HCT116 (cell line): ENCODE measurements around the gene FBXL15. TPM values are rescaled to one million over a fixed set of nuclear protein-coding genes. Genes with fewer than 3 reads are reported as not detected.

Source experiments
- ATAC-seq: fragments of 200-7000 bp; cut with Tn5 transposase; 2 replicates; pipeline ENCODE4 v1.9.1; 2020; ENCODE audit warnings: mild to moderate bottlenecking, moderate library complexity
- BruUV-seq: library from RNA; stranded (reverse); fragments of 400-500 nt; replicated peaks from 2 replicates; lab custom pipeline; 2021; lab: Mats Ljungman, UMichigan
- CTCF ChIA-PET: fragments of 300-600 bp; sonication (Branson Sonifier 250); formaldehyde crosslinking; loops from one replicate; lab custom pipeline; 2021; ENCODE audit warnings: antibody characterized with exemption; lab: Charles Lee
- POLR2A ChIA-PET: fragments of 300-600, 350-600 bp; sonication (Branson Sonifier 250); formaldehyde crosslinking; loops from one replicate; lab custom pipeline; 2021; ENCODE audit warnings: antibody characterized with exemption; lab: Charles Lee
- RAD21 ChIA-PET, 2 experiments: fragments of 300-600 bp; sonication (Branson Sonifier 250); formaldehyde crosslinking; loops; one replicate each; lab custom pipeline; 2023; ENCODE audit warnings: low total read pairs in 2 of 2; ENCODE audit not compliant: uncharacterized antibody in 2 of 2, unreplicated experiment in 2 of 2, low non-redundant PET in 1 of 2; lab: Charles Lee
- DNase-seq: peaks from one replicate; pipeline ENCODE4 v3.0.0-alpha.2; 2010; ENCODE audit warnings: low read depth, low spot score
- H2AFZ ChIP-seq: fragments of 200-600 bp; shearing (Covaris generic), sonication (generic); 2 replicates; pipeline ENCODE4 v1.6.1; 2017; ENCODE audit warnings: low read depth, mixed run types, mixed read lengths, antibody characterized with exemption, low read length; ENCODE audit not compliant: poor library complexity, severe bottlenecking
- H3K27ac ChIP-seq: 2 replicates; pipeline ENCODE4 v1.5.1; 2012; ENCODE audit warnings: low read depth, low read length
- H3K27me3 ChIP-seq: fragments of 200-600 bp; sonication (generic); 2 replicates; pipeline ENCODE4 v1.6.1; 2016; ENCODE audit warnings: mixed run types, low read length, mixed read lengths; ENCODE audit not compliant: insufficient read depth
- H3K36me3 ChIP-seq, 2 experiments: fragments of 200-500 bp in 1 of 2; fragments of 200-600 bp in 1 of 2; sonication (Bioruptor generic) in 1 of 2; sonication (generic) in 1 of 2; 2 replicates each; pipeline versions ENCODE4 v1.5.1 to v1.6.1; 2014 to 2016; ENCODE audit warnings: low read length in 2 of 2, inconsistent platforms in 1 of 2, mixed read lengths in 1 of 2, mixed run types in 1 of 2; ENCODE audit not compliant: insufficient read depth in 2 of 2, control insufficient read depth in 1 of 2
- H3K4me1 ChIP-seq, 2 experiments: fragments of 200-600 bp in 1 of 2; sonication (generic) in 1 of 2; 2 replicates each; pipeline versions ENCODE4 v1.5.1 to v1.6.1; 2012 to 2017; ENCODE audit warnings: low read length in 2 of 2, inconsistent platforms in 1 of 2, mild to moderate bottlenecking in 1 of 2, mixed read lengths in 1 of 2, mixed run types in 1 of 2, moderate library complexity in 1 of 2; ENCODE audit not compliant: insufficient read depth in 2 of 2, control insufficient read depth in 1 of 2
- H3K4me2 ChIP-seq: fragments of 200-600 bp; sonication (generic); 2 replicates; pipeline ENCODE4 v1.6.1; 2017; ENCODE audit warnings: mixed run types, low read length, mixed read lengths
- H3K4me3 ChIP-seq, 2 experiments: fragments of 200-600 bp in 1 of 2; sonication (generic) in 1 of 2; replicated peaks in 1 of 2; 2 replicates each; pipeline ENCODE4 v1.5.1; 2011 to 2016; ENCODE audit warnings: low read length in 2 of 2, control low read depth in 1 of 2, low read depth in 1 of 2, mild to moderate bottlenecking in 1 of 2, mixed read lengths in 1 of 2, mixed run types in 1 of 2
- H3K79me2 ChIP-seq: fragments of 200-600 bp; sonication (generic); 2 replicates; pipeline ENCODE4 v1.6.1; 2017; ENCODE audit warnings: mild to moderate bottlenecking, mixed run types, low read length, moderate library complexity, mixed read lengths; ENCODE audit not compliant: insufficient read depth
- H3K9ac ChIP-seq: fragments of 200-600 bp; sonication (generic); 2 replicates; pipeline ENCODE4 v1.6.1; 2016; ENCODE audit warnings: low read length, mixed read lengths
- H3K9me2 ChIP-seq: fragments of 200-600 bp; sonication (generic), shearing (Covaris generic); 2 replicates; pipeline ENCODE4 v1.6.1; 2017; ENCODE audit warnings: mixed run types, mild to moderate bottlenecking, moderate library complexity; ENCODE audit not compliant: insufficient read depth
- H3K9me3 ChIP-seq, 2 experiments: fragments of 200-500 bp in 1 of 2; fragments of 200-600 bp in 1 of 2; sonication (Bioruptor generic) in 1 of 2; sonication (generic) in 1 of 2; 2 replicates each; pipeline ENCODE4 v1.6.1; 2014 to 2017; ENCODE audit warnings: low read length in 2 of 2, mixed read lengths in 2 of 2, inconsistent platforms in 1 of 2, low read depth in 1 of 2, mild to moderate bottlenecking in 1 of 2, mixed run types in 1 of 2, moderate library complexity in 1 of 2; ENCODE audit not compliant: control insufficient read depth in 1 of 2, insufficient read depth in 1 of 2
- H4K20me1 ChIP-seq: fragments of 200-600 bp; sonication (generic), shearing (Covaris generic); 2 replicates; pipeline ENCODE4 v1.6.1; 2017; ENCODE audit warnings: mixed run types, mild to moderate bottlenecking, moderate library complexity; ENCODE audit not compliant: insufficient read depth
- CEBPB ChIP-seq: IDR thresholded peaks from 2 replicates; pipeline ENCODE4 v1.6.1; 2012; ENCODE audit warnings: low read depth
- CTCF ChIP-seq, 3 experiments: fragments of 200-600 bp in 1 of 3; sonication (generic) in 1 of 3; IDR thresholded peaks in 2 of 3; conservative IDR thresholded peaks in 1 of 3; 2 replicates each; pipeline ENCODE4 v1.5.1; 2012 to 2017; ENCODE audit warnings: low read depth in 2 of 3, low read length in 2 of 3, antibody characterized with exemption in 1 of 3, borderline replicate concordance in 1 of 3, control low read depth in 1 of 3, mild to moderate bottlenecking in 1 of 3, mixed read lengths in 1 of 3, mixed run types in 1 of 3, moderate library complexity in 1 of 3; ENCODE audit not compliant: insufficient read depth in 1 of 3
- EZH2phosphoT487 ChIP-seq: fragments of 200-600 bp; IDR thresholded peaks from 2 replicates; pipeline ENCODE4 v1.6.1; 2018; ENCODE audit warnings: antibody characterized with exemption, borderline replicate concordance
- MAX ChIP-seq: IDR thresholded peaks from 2 replicates; pipeline ENCODE4 v1.6.1; 2012
- POLR2A ChIP-seq: IDR thresholded peaks from 2 replicates; pipeline ENCODE4 v1.7.0; 2011; ENCODE audit warnings: borderline replicate concordance; ENCODE audit not compliant: insufficient read depth, insufficient read length; ENCODE audit errors: extremely low read depth
- POLR2AphosphoS5 ChIP-seq: IDR thresholded peaks from 2 replicates; pipeline ENCODE4 v1.6.1; 2011; ENCODE audit warnings: mild to moderate bottlenecking, low read depth, low read length, moderate library complexity
- RAD21 ChIP-seq: IDR thresholded peaks from 2 replicates; pipeline ENCODE4 v1.6.1; 2012; ENCODE audit warnings: low read depth, mild to moderate bottlenecking
- SIN3A ChIP-seq: IDR thresholded peaks from 2 replicates; pipeline ENCODE4 v1.6.1; 2012; ENCODE audit warnings: low read depth
- SP1 ChIP-seq: IDR thresholded peaks from 2 replicates; pipeline ENCODE4 v1.6.1; 2012; ENCODE audit warnings: low read depth
- SRF ChIP-seq: IDR thresholded peaks from 2 replicates; pipeline ENCODE4 v1.6.1; 2012; ENCODE audit warnings: low read depth
- TCF7L2 ChIP-seq: IDR thresholded peaks from 2 replicates; pipeline ENCODE4 v1.7.0; 2011; ENCODE audit warnings: borderline replicate concordance, inconsistent platforms; ENCODE audit not compliant: insufficient read depth, insufficient read length; ENCODE audit errors: extremely low read depth
- YY1 ChIP-seq: IDR thresholded peaks from 2 replicates; pipeline ENCODE4 v1.6.1; 2011; ENCODE audit warnings: low read length, low read depth, moderate library complexity, mild to moderate bottlenecking; ENCODE audit not compliant: insufficient replicate concordance; ENCODE audit errors: extremely low read depth
- ZFX ChIP-seq: fragments of 450-650 bp; IDR thresholded peaks from 2 replicates; pipeline ENCODE4 v1.6.1; 2017
- intact Hi-C: fragments of 100-400 bp; cut with micrococcal nuclease; formaldehyde crosslinking; loops from 2 replicates; pipeline ENCODE4 v1.10.0; 2022
- total RNA-seq: library from RNA; stranded (reverse); gene quantifications from one replicate; pipeline ENCODE4 v1.2.1, GENCODE V29; 2021; ENCODE audit not compliant: unreplicated experiment

Gene FBXL15
- total RNA-seq, 1 experiment from 2014 or later, result 21.1 TPM

GRCh38 chr10:102408728-102409603 lies 11.7 kb upstream of the FBXL15 start:
- Histone ChIP-seq H2AFZ (no peak overlapping the region), H3K9me3 (no peaks in the 10 kb centered on the region), H4K20me1 (no peaks in the 10 kb centered on the region), H3K4me3 (peak overlapping the region; percentile 56 to 74), H3K36me3 (no peaks in the 10 kb centered on the region), H3K4me1 (peaks cover 11 to 21% of the 10 kb centered on the region in 2 experiments), H3K27me3 (peaks cover 3% of the 10 kb centered on the region; the same call in 1 of the 2 replicates), H3K9ac (peak overlapping the region; percentile 61), H3K27ac (peak overlapping the region; percentile 50; the same call in 1 of the 2 replicates), H3K4me2 (peak overlapping the region; percentile 94), H3K79me2 (no peaks in the 10 kb centered on the region), H3K9me2 (no peaks in the 10 kb centered on the region)
- ATAC-seq (peak; percentile 78), DNase-seq (no peak)
- TF ChIP-seq ZFX (peak; percentile 70; the same call in 1 of the 2 replicates), POLR2AphosphoS5 (no peak; the same call in none of the 2 replicates)
- BruUV-seq, result no TSS peak
- intact Hi-C loops, result no loop called here
- CTCF ChIA-PET, result interaction anchor here (1.0 to 1.6 kb wide), 3 partner anchors 10 to 179 kb away, joined by 3 to 13 read pairs (median 9); partner anchors contain the start of gene FBXL15
- POLR2A ChIA-PET, result interaction anchor here (0.8 to 1.3 kb wide), 2 partner anchors 12 to 14 kb away, joined by 3 to 7 read pairs; partner anchors contain the start of gene FBXL15
- RAD21 ChIA-PET, result no interaction called here

GRCh38 chr10:102409604-102410428 lies 10.8 kb upstream of the FBXL15 start:
- Histone ChIP-seq H3K79me2 (no peaks in the 10 kb centered on the region), H3K27ac (peak overlapping the region; percentile 50; the same call in 1 of the 2 replicates), H4K20me1 (no peaks in the 10 kb centered on the region), H3K4me1 (peaks cover 11 to 21% of the 10 kb centered on the region in 2 experiments), H3K36me3 (no peaks in the 10 kb centered on the region), H2AFZ (no peak overlapping the region), H3K4me2 (peak overlapping the region; percentile 94), H3K9ac (peak overlapping the region; percentile 49), H3K27me3 (peaks cover 3% of the 10 kb centered on the region; the same call in 1 of the 2 replicates), H3K9me2 (no peaks in the 10 kb centered on the region), H3K4me3 (peak overlapping the region; percentile 48 to 74), H3K9me3 (no peaks in the 10 kb centered on the region)
- no TSS peak for BruUV-seq
- RAD21 ChIA-PET, result no interaction called here
- DNase-seq (no peak), ATAC-seq (no peak)
- POLR2A ChIA-PET, result interaction anchor here (0.8 to 1.3 kb wide), 2 partner anchors 11 to 13 kb away, joined by 3 to 7 read pairs; partner anchors contain the start of gene FBXL15
- CTCF ChIA-PET, result interaction anchor here (1.0 to 1.6 kb wide), 4 partner anchors 11 to 180 kb away, joined by 3 to 13 read pairs (median 6); partner anchors contain the start of gene FBXL15
- intact Hi-C loops, result no loop called here
- TF ChIP-seq EZH2phosphoT487 (no peak), CTCF (IDR thresholded peaks at IDR 0.05 in 2 of 3, conservative IDR thresholded peaks at IDR 0.05 in 1 of 3; ENCODE audit: borderline replicate concordance in 1 of 3, insufficient read depth in 1 of 3, low read depth in 2 of 3, low read length in 2 of 3) (no peak), YY1 (no peak), SP1 (no peak), ZFX (no peak), POLR2A (no peak), SRF (no peak), SIN3A (no peak), MAX (no peak), RAD21 (no peak), CEBPB (no peak), TCF7L2 (no peak)
